Peyer's patch (tissue), 4 donors: ENCODE measurements around the gene KCND2.

Source experiments
- CTCF ChIP-seq, 6 experiments: fragments of 450-650 bp in 4 of 6; fragments of 200-600 bp in 2 of 6; sonication (generic) in 1 of 6; IDR thresholded peaks; one replicate each; pipeline ENCODE4 v1.5.1; 2017 to 2019; ENCODE audit warnings: antibody characterized with exemption in 6 of 6, mild to moderate bottlenecking in 3 of 6, moderate library complexity in 1 of 6
- POLR2A ChIP-seq, 2 donors: fragments of 450-650 bp; IDR thresholded peaks; one replicate each; pipeline ENCODE4 v1.5.1; 2017; ENCODE audit warnings: antibody characterized with exemption in 2 of 2, mild to moderate bottlenecking in 2 of 2, moderate library complexity in 2 of 2

GRCh38 chr7:120521761-120522737 is 249.1 kb downstream of the KCND2 start:
- TF ChIP-seq POLR2A (IDR thresholded peaks at IDR 0.05), result no peak
- no peak for TF ChIP-seq CTCF (IDR thresholded peaks at IDR 0.05)
